Measurements from ENCODE around the gene GNG7. TPM values are rescaled to one million over a fixed set of nuclear protein-coding genes. Genes with fewer than 3 reads are reported as not detected.

The GNG7 gene
- total RNA-seq, 1 experiment from 2014 or later: 7.7 TPM

- no peaks in the 10 kb centered on the region for H3K4me1 ChIP-seq (ENCODE audit: insufficient read depth, low read length)
- no peak overlapping the region for H2BK20ac ChIP-seq (ENCODE audit: low read depth, low read length, poor library complexity, severe bottlenecking)
- H4K20me1 ChIP-seq (ENCODE audit: control insufficient read depth, insufficient read depth, insufficient read length): no peaks in the 10 kb centered on the region
- peaks cover 7% of the 10 kb centered on the region for H3K23me2 ChIP-seq (ENCODE audit: insufficient read length, low read depth, low read length, poor library complexity, severe bottlenecking)
- Mint-ChIP-seq H3K4me3 (peak overlapping the region; percentile 55 to 79), H3K36me3 (ENCODE audit: insufficient read depth in 1 of 3, low read depth in 3 of 3) (peaks cover 11 to 13% (median 11%) of the 10 kb centered on the region in 3 experiments), H3K4me1 (peaks cover 6 to 14% of the 10 kb centered on the region in 2 experiments), H3K27me3 (ENCODE audit: low read depth) (peaks cover 34% of the 10 kb centered on the region), H3K9me3 (peaks cover 8% of the 10 kb centered on the region in 2 experiments), H3K27ac (peak overlapping the region in 1 of 3 experiments; percentile 76; a peak in 3 of 7 replicates)
- no peak overlapping the region for H4K91ac ChIP-seq (ENCODE audit: insufficient read length, low read depth, low read length)
- H4K8ac ChIP-seq (replicated peaks; ENCODE audit: insufficient read length, low read depth, low read length): no peak overlapping the region
- no peak overlapping the region for H2AK5ac ChIP-seq (ENCODE audit: insufficient read length, low read length)
- H3K27ac ChIP-seq (ENCODE audit: insufficient read length, low read depth, low read length): no peak overlapping the region
- no peak overlapping the region for H4K5ac ChIP-seq (ENCODE audit: insufficient read length, low read depth, low read length)
- H3K4me2 ChIP-seq (ENCODE audit: insufficient read depth, insufficient read length, low read length): peak overlapping the region; percentile 41
- peak overlapping the region; percentile 63; the same call in 1 of the 2 replicates for H3K14ac ChIP-seq (ENCODE audit: insufficient read depth, low read length)
- no peak overlapping the region for H3K18ac ChIP-seq (ENCODE audit: insufficient read length, low read depth, low read length)
- H3K23ac ChIP-seq (ENCODE audit: insufficient read length, low read depth, low read length): no peak overlapping the region
- no peak overlapping the region for H2BK12ac ChIP-seq (ENCODE audit: insufficient read length, low read depth, low read length)
- H3K79me1 ChIP-seq (ENCODE audit: insufficient read depth, low read depth, low read length, poor library complexity, severe bottlenecking): no peaks in the 10 kb centered on the region
- H2BK5ac ChIP-seq (ENCODE audit: insufficient read length, low read length): no peak overlapping the region
- H2AFZ ChIP-seq (ENCODE audit: low read length): no peak overlapping the region
- peaks cover 5% of the 10 kb centered on the region for H3K9me3 ChIP-seq (ENCODE audit: control insufficient read depth, low read depth, low read length)
- no peak overlapping the region for H2BK120ac ChIP-seq (ENCODE audit: low read depth, low read length, poor library complexity, severe bottlenecking)
- peak; percentile 63 for DNase-seq
- H3K9ac ChIP-seq (ENCODE audit: extremely low read depth, insufficient read length, low read length): no peak overlapping the region
- no peak overlapping the region for H3T11ph ChIP-seq (ENCODE audit: low read length)
- no CpG with 5 or more reads among the region's 37 CpGs for WGBS (ENCODE audit: extremely low coverage, insufficient read length, low lambda C conversion rate)
- no peaks in the 10 kb centered on the region for H3K27me3 ChIP-seq (ENCODE audit: insufficient read depth, low read length)
- H3K79me2 ChIP-seq (ENCODE audit: insufficient read depth, low read length): no peaks in the 10 kb centered on the region
- H3K56ac ChIP-seq (ENCODE audit: insufficient read length, low read depth, low read length): no peak overlapping the region
- peak; percentile 38; the same call in 2 of the 3 replicates for TF ChIP-seq CTCF (conservative IDR thresholded peaks at IDR 0.05)
- H3K4ac ChIP-seq (ENCODE audit: low read depth, low read length): no peak overlapping the region
- no peak overlapping the region for H2BK15ac ChIP-seq (ENCODE audit: low read depth, low read length)
These were observed 17.7 kb upstream of the GNG7 start for GRCh38 chr19:2719920-2720776.
